Stimulated activated CD4-positive, alpha-beta T cell treated with anti-CD3 and anti-CD28 coated beads, TNF-alpha, amount 100 ng/mL, for 4 hours (primary cell): ENCODE measurements around the gene CORO2A.

Source experiments
- DNase-seq, 3 experiments: peaks; one replicate each; pipeline ENCODE4 v3.0.0-alpha.2; 2020; ENCODE audit warnings: low read depth in 3 of 3

CORO2A gene

GRCh38 chr9:98192503-98193335 is at the start of gene CORO2A:
TSS of gene CORO2A (minus strand) at chr9:98192637. CDS start at chr9:98157660, 34,977 bp downstream.
- DNase-seq = peak; percentile 35 to 71 (median 43)

DNA sequence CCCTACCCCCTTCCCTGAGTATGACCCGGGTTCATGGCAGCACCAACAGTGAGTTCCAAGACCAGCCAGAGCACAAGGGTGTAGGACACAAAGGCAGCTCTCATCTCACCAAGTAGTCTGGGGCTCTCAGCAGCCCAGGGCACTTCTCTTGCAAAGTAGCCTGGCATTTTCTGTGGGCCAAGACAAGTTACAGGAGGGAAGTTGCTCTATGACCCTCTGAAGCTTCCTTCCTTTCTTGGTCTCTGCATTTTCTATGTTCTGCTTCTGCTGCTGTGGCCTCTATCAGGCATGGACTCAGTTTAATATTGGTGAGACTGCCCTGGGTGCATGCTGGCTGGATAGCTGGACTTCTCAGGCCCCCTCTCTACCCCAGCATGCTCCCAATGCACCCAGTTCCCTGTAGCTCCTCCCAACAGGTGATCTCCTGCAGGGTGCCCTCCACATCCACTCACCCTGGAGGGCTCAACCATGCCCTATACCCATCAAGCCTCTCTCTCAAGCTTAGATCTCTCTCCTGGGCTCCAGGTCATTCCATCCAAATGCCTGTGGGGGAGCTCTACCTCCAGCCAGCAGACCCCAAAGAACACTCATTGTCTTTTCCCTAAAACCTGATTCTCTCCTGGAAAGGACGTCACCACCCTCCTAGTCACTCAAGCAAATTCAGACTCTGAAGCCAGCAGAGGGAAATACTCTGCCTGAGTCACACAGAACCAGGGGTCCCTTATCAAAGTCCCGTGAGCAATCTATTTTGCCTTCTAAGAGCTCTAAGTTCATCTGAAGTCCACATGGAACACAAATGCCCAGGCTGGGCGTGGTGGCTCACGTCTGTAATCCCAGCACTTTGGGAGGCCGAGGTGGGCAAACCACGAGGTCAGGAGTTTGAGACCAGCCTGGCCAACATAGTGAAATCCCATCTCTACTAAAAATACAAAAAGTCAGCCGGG is 49.2 kb upstream of the CORO2A start:
- no peak for DNase-seq

- DNase-seq = no peak
Measured at GRCh38 chr9:98240475-98240874, 48.0 kb upstream of the CORO2A start.

- no peak for DNase-seq
Measured at GRCh38 chr9:98236901-98237487, 44.6 kb upstream of the CORO2A start.

DNA sequence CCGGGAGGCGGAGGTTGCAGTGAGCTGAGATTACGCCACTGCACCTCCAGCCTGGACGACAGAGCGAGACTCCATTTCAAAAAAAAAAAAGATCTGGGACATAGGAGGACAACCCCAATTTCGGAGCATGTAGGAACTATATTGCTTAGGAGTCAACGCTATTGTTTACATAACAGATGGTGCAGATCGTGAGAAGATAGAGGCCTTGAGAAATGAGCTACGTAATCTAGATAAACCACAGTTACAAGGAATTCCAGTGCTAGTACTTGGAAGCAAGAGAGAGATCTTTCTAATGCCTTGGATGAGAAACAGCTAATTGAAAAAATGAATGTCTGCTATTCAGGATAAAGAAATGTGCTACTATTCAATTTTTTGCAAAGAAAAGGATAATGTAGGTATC is 42.7 kb upstream of the CORO2A start:
- no peak for DNase-seq

DNA sequence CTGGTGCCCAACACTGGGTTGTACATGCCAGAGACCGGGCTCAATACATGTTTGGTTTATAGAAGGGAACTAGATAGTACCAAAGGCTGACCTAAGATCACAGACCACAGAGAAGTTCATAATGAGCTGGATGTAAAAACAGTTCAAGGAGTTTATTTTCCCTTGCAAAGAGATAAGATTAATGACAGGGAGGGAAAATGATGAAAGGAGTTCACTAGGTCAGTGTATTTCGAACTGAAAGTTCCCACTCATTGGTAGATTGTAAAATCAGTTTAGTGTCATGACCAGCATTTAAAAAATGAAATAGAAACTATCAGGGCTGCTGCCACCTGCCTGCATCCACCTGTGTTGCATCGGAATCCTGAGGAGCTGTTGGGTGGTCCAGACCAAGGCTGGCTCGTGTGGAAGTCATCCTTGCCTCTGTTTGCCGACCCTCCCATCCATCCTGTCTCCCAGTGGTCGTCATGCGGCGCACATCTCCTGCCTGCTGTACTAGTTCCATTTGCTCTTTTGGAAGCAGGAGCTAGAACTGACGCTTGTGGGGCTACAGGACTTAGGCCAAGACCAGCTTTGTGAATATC is 41.9 kb upstream of the CORO2A start:
- DNase-seq = no peak

DNA sequence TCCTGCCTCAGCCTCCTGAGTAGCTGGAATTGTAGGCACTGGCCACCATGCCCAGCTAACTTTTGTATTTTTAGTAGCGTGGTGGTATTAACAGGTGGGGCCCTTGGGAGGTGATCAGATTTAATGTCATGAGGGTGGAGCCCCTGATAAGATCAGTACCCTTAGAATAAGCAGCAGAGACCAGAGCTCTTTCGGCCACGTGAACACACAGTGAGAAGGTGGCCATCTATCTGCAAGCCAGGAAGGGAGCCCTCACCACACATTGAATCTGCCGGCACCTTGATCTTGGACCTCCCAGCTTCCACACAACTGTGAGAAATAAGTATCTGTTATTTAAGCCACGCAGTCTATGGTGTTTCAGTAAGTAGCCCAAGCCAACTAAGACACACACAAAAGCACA is 40.5 kb upstream of the CORO2A start:
- no peak for DNase-seq

- no peak for DNase-seq
Measured at GRCh38 chr9:98231770-98232478, 39.5 kb upstream of the CORO2A start.

- no peak for DNase-seq
Measured at GRCh38 chr9:98230789-98231188, 38.4 kb upstream of the CORO2A start.

- no peak for DNase-seq
Measured at GRCh38 chr9:98230304-98230703, 37.9 kb upstream of the CORO2A start.

- DNase-seq = no peak
Measured at GRCh38 chr9:98229620-98230019, 37.2 kb upstream of the CORO2A start.

GRCh38 chr9:98229090-98229395 is 36.6 kb upstream of the CORO2A start:
- no peak for DNase-seq

GRCh38 chr9:98228392-98229089 is 36.1 kb upstream of the CORO2A start:
- no peak for DNase-seq

DNA sequence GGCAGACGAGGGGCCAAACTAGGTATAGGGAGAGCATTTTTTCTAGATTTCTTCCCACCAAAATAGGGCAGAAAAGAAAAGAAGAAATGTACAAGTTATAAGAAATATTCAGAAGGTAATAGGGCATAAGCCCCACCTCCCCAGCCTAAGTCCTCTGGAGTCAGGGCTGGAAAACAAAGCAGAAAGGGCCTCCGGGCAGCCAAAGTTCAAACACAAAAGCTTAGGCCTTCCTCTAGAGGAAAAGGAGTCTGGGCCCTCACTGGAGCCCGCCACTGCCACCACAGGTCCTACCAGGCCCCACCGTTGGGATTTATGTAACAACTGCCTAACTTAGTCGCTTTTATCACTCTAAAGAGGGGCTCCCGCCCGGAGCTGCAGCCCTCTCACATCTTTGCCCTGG is 35.4 kb upstream of the CORO2A start:
- no peak for DNase-seq

GRCh38 chr9:98226957-98227356 is 34.5 kb upstream of the CORO2A start:
- DNase-seq = no peak

GRCh38 chr9:98226516-98226915 is 34.1 kb upstream of the CORO2A start:
- DNase-seq = no peak

DNA sequence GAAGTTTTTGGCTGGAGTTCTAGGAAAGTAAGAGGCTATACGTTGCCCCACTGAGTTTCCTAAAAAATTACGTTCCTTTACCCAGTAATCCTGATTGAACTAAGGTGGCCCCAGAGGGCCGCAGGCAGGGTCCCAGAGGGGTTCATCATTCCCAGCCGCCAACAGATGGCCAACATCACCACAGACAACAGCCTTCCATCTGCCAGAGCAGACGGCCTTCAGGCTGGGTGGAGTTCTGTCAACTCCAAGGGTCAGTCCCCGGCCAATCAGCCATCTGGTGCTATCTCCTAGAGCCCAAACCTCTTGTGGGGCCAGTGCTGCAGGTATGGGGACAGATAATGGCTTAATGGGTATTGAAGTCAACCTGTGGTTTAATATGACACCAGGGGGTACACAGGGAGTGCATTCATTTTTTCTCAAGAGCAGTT is 32.6 kb upstream of the CORO2A start:
- no peak for DNase-seq

- DNase-seq = no peak
Measured at GRCh38 chr9:98222885-98223691, 30.7 kb upstream of the CORO2A start.

GRCh38 chr9:98220911-98221310 is 28.5 kb upstream of the CORO2A start:
- no peak for DNase-seq

DNA sequence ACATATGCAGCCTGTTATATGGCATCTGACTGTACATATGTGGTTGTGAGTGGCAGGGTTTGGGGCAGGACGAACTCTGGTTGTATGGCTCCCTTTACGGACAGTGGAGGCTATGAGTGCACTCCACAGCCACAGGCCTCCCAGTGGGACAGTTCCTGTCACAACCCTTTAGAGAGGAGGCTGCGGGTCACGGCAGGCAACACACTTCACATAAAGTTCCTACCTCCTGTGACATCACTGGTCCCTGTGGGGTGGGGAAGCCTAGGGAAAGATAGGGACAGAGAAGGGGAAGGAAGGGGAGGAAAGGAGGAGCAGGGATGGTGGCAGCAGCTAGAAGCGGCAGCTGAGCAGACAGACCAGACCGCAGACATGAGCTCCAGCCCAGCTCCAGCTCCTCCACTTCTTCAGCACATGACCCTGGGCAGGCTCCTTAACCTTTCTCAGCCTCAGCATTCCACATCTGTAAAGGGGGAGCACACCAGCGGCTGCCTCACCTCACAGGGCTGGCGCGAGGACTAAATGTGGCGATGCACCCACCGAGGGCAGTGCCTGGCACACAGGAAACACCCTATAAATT is 27.4 kb upstream of the CORO2A start:
- no peak for DNase-seq
